HepG2 (cell line): ENCODE measurements around the gene RDH13. TPM values are rescaled to one million over a fixed set of nuclear protein-coding genes. Genes with fewer than 3 reads are reported as not detected.

Experiments
- BORCS8-MEF2B ChIP-seq: sonication (generic); formaldehyde crosslinking; IDR thresholded peaks from 2 replicates; pipeline ENCODE4 v1.8.0; 2022; ENCODE audit warnings: mild to moderate bottlenecking, missing genetic modification reagents
- CREB1 ChIP-seq, 2 experiments: fragments of 450-650 bp in 1 of 2; IDR thresholded peaks; 2 replicates each; pipeline ENCODE4 v1.6.1; 2016 to 2017; ENCODE audit warnings: control low read depth in 1 of 2, mild to moderate bottlenecking in 1 of 2, missing compliant biosample characterization in 1 of 2, missing genetic modification characterization in 1 of 2
- NFKB2 ChIP-seq: sonication (generic); formaldehyde crosslinking; IDR thresholded peaks from 2 replicates; pipeline ENCODE4 v1.4.0; 2020; ENCODE audit warnings: missing genetic modification reagents, borderline replicate concordance
- PAF1 ChIP-seq: IDR thresholded peaks from 2 replicates; pipeline ENCODE4 v1.6.1; 2016; ENCODE audit warnings: missing genetic modification reagents, missing compliant biosample characterization
- PCBP2 ChIP-seq: fragments of 200-400 bp; formaldehyde crosslinking; optimal IDR thresholded peaks from 2 replicates; pipeline ENCODE3; 2018; ENCODE audit warnings: low read length, low read depth; ENCODE audit not compliant: poor library complexity, severe bottlenecking
- POGZ ChIP-seq: sonication (generic); formaldehyde crosslinking; IDR thresholded peaks from 2 replicates; pipeline ENCODE4 v1.4.0; 2020; ENCODE audit warnings: mild to moderate bottlenecking, missing genetic modification reagents
- POLR2A ChIP-seq, 2 experiments: IDR thresholded peaks; 2 replicates each; pipeline ENCODE4 v1.6.1; 2011; ENCODE audit warnings: low read depth in 2 of 2, low read length in 2 of 2, mild to moderate bottlenecking in 1 of 2, moderate library complexity in 1 of 2; ENCODE audit not compliant: insufficient read depth in 1 of 2
- RFXANK ChIP-seq: IDR thresholded peaks from 2 replicates; pipeline ENCODE4 v1.6.1; 2016
- ZFP36L2 ChIP-seq: sonication (generic); formaldehyde crosslinking; IDR thresholded peaks from 2 replicates; pipeline ENCODE4 v1.4.0; 2020; ENCODE audit warnings: missing genetic modification reagents
- ZMYM3 ChIP-seq: sonication (generic); formaldehyde crosslinking; IDR thresholded peaks from 2 replicates; pipeline ENCODE4 v1.5.1; 2020; ENCODE audit warnings: mild to moderate bottlenecking, missing genetic modification reagents
- ZNF12 ChIP-seq: sonication (generic); formaldehyde crosslinking; IDR thresholded peaks from 2 replicates; pipeline ENCODE4 v1.5.0; 2020; ENCODE audit warnings: missing genetic modification reagents
- ZNF337 ChIP-seq: sonication (generic); formaldehyde crosslinking; IDR thresholded peaks from 2 replicates; pipeline ENCODE4 v1.5.1; 2020; ENCODE audit warnings: missing genetic modification reagents, low read depth, mild to moderate bottlenecking, borderline replicate concordance
- polyA plus RNA-seq, 8 experiments: library from polyadenylated mRNA; depleted of rRNA in 3 of 8; stranded (reverse) in 7 of 8; unstranded in 1 of 8; fragments of >200 nt; fragmentation: Illumina TruSeq in 4 of 8; extraction: Trizol in 4 of 8; gene quantifications; 2 replicates each; pipeline versions ENCODE4 v1.2.1 to v1.2.3, GENCODE V29; 2011 to 2016; ENCODE audit warnings: low read depth in 4 of 8, missing spikeins in 1 of 8, mixed read lengths in 1 of 8; ENCODE audit not compliant: insufficient read depth in 1 of 8
- total RNA-seq, 5 experiments: library from RNA; depleted of rRNA; stranded (reverse); fragments of >200 nt; fragmentation: Illumina TruSeq; extraction: Trizol; gene quantifications; 2 replicates each; pipeline ENCODE4 v1.2.3, GENCODE V29; 2016; ENCODE audit warnings: low read depth in 1 of 5
- TF ChIP-seq, protein P1 (sequence below): sonication (generic); formaldehyde crosslinking; IDR thresholded peaks from 2 replicates; pipeline ENCODE4 v1.9.0; 2021; ENCODE audit warnings: mild to moderate bottlenecking, missing genetic modification reagents
- TF ChIP-seq, protein P2 (sequence below): sonication (generic); formaldehyde crosslinking; IDR thresholded peaks from 2 replicates; pipeline ENCODE4 v1.5.0; 2020; ENCODE audit warnings: missing genetic modification reagents, mild to moderate bottlenecking, borderline replicate concordance
- TF ChIP-seq, protein P3 (sequence below): sonication (generic); formaldehyde crosslinking; IDR thresholded peaks from 2 replicates; pipeline ENCODE4; 2020; ENCODE audit warnings: missing genetic modification reagents, mild to moderate bottlenecking, borderline replicate concordance
- TF ChIP-seq, protein P4 (sequence below): fragments of 450-650 bp; IDR thresholded peaks from 2 replicates; pipeline ENCODE4 v1.6.1; 2017; ENCODE audit warnings: mild to moderate bottlenecking

The RDH13 gene
- total and polyA plus RNA-seq, 2 of the 13 experiments (the other 11 are each of a cell fraction or from before 2014, with no cell fraction given): 13.4 to 21.5 TPM

DNA sequence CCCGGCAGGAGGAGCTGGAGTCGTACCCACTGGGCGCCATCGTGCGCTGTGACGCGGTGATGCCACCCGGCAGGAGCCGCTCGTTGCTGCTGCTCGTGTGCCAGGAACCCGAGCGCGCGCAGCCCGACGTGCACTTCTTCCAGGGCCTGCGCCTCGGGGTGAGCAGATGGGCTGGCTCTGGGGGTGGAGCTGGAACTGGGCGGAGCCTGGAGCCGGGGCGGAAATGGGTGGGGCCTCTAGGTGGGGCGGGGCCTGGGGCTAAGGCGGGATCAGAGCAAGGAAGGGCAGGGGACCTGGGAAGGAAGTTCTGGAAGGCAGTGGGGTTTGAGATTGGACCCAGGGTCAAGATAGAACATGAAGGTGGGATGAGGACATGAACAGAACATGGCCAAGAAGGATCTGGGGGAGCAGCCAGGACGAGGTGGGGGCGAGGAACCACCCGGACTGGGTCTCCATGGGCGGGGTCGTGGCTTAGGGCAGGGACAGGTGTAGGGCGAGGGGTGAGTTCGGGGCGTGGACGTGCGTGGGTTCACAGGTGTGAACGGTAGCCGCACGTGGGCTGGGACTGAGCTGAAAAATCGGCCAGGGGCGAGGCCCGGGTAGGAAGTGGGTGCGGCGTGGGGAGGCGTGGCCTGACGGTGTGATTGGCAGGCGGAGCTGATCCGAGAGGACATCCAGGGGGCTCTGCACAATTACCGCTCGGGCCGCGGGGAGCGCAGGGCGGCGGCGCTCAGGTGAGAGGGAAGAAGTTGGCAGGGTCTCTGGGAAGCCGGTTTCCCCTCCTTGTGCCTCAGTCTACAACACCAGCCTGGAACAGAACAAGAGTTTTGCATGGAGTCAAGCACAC lies 17.4 kb upstream of the RDH13 start (continued):
- TF ChIP-seq, protein P1, sequence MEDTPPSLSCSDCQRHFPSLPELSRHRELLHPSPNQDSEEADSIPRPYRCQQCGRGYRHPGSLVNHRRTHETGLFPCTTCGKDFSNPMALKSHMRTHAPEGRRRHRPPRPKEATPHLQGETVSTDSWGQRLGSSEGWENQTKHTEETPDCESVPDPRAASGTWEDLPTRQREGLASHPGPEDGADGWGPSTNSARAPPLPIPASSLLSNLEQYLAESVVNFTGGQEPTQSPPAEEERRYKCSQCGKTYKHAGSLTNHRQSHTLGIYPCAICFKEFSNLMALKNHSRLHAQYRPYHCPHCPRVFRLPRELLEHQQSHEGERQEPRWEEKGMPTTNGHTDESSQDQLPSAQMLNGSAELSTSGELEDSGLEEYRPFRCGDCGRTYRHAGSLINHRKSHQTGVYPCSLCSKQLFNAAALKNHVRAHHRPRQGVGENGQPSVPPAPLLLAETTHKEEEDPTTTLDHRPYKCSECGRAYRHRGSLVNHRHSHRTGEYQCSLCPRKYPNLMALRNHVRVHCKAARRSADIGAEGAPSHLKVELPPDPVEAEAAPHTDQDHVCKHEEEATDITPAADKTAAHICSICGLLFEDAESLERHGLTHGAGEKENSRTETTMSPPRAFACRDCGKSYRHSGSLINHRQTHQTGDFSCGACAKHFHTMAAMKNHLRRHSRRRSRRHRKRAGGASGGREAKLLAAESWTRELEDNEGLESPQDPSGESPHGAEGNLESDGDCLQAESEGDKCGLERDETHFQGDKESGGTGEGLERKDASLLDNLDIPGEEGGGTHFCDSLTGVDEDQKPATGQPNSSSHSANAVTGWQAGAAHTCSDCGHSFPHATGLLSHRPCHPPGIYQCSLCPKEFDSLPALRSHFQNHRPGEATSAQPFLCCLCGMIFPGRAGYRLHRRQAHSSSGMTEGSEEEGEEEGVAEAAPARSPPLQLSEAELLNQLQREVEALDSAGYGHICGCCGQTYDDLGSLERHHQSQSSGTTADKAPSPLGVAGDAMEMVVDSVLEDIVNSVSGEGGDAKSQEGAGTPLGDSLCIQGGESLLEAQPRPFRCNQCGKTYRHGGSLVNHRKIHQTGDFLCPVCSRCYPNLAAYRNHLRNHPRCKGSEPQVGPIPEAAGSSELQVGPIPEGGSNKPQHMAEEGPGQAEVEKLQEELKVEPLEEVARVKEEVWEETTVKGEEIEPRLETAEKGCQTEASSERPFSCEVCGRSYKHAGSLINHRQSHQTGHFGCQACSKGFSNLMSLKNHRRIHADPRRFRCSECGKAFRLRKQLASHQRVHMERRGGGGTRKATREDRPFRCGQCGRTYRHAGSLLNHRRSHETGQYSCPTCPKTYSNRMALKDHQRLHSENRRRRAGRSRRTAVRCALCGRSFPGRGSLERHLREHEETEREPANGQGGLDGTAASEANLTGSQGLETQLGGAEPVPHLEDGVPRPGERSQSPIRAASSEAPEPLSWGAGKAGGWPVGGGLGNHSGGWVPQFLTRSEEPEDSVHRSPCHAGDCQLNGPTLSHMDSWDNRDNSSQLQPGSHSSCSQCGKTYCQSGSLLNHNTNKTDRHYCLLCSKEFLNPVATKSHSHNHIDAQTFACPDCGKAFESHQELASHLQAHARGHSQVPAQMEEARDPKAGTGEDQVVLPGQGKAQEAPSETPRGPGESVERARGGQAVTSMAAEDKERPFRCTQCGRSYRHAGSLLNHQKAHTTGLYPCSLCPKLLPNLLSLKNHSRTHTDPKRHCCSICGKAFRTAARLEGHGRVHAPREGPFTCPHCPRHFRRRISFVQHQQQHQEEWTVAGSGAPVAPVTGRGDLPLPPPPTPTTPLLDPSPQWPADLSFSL: no peak
- TF ChIP-seq ZNF337 (CRISPR knock-in tag) (0 out of 2 replicates have a peak, but pooled peaks have one; percentile 31), CREB1 (IDR thresholded peaks at IDR 0.05) (no peak), CREB1 (CRISPR knock-in tag; IDR thresholded peaks at IDR 0.05) (no peak), NFKB2 (CRISPR knock-in tag) (no peak; the same call in 1 of the 2 replicates), BORCS8-MEF2B (no peak), ZNF12 (CRISPR knock-in tag) (no peak), POGZ (CRISPR knock-in tag) (no peak), ZFP36L2 (no peak), PCBP2 (no peak), RFXANK (no peak), POLR2A (IDR thresholded peaks at IDR 0.05; ENCODE audit: insufficient read depth in 1 of 2, low read depth in 2 of 2, low read length in 2 of 2) (peak in 1 of 2 experiments; percentile 54; a peak in 1 of 4 replicates), ZMYM3 (CRISPR knock-in tag) (0 out of 2 replicates have a peak, but pooled peaks have one; percentile 25), PAF1 (CRISPR knock-in tag) (no peak)
- TF ChIP-seq, protein P2, sequence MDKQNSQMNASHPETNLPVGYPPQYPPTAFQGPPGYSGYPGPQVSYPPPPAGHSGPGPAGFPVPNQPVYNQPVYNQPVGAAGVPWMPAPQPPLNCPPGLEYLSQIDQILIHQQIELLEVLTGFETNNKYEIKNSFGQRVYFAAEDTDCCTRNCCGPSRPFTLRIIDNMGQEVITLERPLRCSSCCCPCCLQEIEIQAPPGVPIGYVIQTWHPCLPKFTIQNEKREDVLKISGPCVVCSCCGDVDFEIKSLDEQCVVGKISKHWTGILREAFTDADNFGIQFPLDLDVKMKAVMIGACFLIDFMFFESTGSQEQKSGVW: no peak
- TF ChIP-seq, protein P3, sequence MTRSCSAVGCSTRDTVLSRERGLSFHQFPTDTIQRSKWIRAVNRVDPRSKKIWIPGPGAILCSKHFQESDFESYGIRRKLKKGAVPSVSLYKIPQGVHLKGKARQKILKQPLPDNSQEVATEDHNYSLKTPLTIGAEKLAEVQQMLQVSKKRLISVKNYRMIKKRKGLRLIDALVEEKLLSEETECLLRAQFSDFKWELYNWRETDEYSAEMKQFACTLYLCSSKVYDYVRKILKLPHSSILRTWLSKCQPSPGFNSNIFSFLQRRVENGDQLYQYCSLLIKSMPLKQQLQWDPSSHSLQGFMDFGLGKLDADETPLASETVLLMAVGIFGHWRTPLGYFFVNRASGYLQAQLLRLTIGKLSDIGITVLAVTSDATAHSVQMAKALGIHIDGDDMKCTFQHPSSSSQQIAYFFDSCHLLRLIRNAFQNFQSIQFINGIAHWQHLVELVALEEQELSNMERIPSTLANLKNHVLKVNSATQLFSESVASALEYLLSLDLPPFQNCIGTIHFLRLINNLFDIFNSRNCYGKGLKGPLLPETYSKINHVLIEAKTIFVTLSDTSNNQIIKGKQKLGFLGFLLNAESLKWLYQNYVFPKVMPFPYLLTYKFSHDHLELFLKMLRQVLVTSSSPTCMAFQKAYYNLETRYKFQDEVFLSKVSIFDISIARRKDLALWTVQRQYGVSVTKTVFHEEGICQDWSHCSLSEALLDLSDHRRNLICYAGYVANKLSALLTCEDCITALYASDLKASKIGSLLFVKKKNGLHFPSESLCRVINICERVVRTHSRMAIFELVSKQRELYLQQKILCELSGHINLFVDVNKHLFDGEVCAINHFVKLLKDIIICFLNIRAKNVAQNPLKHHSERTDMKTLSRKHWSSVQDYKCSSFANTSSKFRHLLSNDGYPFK: peak; percentile 12; the same call in 1 of the 2 replicates
- TF ChIP-seq, protein P4, sequence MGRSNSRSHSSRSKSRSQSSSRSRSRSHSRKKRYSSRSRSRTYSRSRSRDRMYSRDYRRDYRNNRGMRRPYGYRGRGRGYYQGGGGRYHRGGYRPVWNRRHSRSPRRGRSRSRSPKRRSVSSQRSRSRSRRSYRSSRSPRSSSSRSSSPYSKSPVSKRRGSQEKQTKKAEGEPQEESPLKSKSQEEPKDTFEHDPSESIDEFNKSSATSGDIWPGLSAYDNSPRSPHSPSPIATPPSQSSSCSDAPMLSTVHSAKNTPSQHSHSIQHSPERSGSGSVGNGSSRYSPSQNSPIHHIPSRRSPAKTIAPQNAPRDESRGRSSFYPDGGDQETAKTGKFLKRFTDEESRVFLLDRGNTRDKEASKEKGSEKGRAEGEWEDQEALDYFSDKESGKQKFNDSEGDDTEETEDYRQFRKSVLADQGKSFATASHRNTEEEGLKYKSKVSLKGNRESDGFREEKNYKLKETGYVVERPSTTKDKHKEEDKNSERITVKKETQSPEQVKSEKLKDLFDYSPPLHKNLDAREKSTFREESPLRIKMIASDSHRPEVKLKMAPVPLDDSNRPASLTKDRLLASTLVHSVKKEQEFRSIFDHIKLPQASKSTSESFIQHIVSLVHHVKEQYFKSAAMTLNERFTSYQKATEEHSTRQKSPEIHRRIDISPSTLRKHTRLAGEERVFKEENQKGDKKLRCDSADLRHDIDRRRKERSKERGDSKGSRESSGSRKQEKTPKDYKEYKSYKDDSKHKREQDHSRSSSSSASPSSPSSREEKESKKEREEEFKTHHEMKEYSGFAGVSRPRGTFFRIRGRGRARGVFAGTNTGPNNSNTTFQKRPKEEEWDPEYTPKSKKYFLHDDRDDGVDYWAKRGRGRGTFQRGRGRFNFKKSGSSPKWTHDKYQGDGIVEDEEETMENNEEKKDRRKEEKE: no peak
